SHP77 treated with DMSO at 0.1 percent for 48 hours (cell line): ENCODE data around the gene FGD3.

Experiments
- DNase-seq: peaks from one replicate; lab custom pipeline; 2025; lab: John Stamatoyannopoulos, UW

FGD3 gene

DNA sequence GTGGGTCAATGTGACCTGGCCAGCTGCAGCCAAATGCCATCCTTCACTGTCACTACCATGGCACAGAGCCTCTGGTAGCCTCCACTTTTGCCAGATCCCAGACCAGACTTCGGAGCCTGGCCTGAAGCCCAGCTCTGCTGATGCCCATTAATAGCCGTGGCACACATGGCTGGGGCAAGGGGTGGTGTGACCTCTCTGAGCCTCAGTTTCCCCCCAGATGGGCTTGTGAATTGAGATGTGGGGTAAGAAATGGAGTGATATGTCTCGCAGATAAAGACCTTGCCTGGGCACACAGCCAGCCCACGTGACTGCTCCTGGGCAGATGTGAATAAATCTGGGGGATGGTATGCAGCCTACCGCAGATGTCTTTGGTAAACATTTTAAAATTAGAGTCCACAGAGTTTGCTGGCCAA is 125.1 kb downstream of the FGD3 start:
- no peak for DNase-seq

DNA sequence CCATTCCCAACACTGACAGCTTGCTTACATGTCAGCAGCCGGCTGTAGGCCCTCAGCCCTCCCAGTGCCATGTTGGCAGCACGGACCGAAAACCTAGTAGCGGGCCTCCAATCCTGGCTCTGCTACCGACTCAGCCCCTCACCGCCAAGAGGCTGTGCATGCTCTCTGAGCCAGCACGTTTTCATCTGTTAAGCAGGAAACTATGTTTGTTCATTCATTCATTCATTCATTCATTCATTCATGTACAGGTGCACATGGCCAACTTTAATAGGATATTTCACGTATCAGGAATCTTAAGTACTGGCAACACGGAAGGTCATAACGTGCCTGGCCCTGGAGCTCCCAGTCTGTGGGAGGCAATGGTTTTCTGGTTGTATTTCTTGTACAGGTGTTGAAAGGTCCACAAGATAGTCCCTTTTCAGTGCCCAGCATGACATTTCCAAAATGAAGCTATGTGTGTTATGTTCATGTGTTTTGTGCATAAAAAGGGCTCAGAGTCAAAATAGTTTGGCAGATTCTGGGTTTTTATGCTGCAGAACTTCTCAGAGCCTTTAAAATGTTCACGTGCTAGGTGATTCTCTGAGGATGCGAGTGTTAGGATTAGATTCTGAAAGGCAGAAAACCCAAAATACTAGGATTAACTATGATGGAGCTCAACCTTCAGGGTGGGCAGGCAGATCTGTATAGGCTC is 128.9 kb downstream of the FGD3 start:
- DNase-seq = no peak

DNA sequence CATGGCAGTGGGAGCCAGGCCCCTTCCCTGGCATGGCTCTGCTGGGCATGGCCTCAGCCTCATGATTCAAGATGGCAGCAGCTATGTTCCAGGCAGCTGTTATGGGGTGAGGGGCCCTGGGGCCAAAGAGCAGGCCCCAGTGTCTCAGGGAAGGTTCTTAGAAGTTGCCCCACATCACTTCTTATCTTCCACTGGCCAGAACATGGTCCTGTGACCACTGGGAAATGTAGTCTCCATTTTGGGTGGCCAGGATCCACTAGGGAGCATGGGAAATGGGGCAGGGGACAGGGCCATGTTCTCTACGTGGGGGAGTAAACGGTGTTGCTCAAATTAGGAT is 129.4 kb downstream of the FGD3 start:
- no peak for DNase-seq

DNA sequence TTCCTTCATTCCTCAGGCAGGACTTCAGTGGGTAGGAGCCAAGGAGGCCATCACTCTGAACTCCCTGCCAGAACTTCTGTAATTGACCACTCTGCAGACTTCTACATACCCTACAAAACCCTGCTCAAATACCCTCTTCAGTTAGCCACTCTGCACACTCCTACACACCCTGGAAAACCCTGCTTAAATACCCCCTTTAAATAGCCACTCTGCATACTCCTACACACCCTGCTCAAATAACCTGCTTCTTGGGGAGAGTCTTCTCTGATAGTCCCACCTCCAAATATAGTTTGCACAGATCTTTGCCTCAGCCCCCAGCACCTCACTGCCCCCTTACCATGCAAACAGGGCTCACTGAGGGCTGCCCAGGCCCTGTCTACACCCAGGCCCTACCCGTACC is 130.0 kb downstream of the FGD3 start:
- no peak for DNase-seq

DNA sequence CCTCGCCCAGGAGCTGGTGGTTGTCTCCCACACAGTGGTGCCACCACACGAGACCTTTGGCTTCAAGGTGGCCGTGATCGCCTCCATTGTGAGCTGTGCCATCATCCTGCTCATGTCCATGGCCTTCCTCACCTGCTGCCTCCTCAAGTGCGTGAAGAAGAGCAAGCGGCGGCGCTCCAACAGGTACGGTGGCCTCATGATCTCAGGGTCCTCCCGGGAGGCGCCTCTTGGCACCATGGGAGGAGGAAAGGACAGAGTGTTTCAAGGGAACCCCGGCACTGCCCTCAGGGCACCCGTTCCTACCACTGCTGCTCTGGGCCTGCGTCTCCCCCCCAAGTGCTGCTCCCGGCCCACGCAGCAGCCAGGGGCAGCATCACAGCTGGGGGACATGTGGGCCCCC is 130.5 kb downstream of the FGD3 start:
- no peak for DNase-seq

DNA sequence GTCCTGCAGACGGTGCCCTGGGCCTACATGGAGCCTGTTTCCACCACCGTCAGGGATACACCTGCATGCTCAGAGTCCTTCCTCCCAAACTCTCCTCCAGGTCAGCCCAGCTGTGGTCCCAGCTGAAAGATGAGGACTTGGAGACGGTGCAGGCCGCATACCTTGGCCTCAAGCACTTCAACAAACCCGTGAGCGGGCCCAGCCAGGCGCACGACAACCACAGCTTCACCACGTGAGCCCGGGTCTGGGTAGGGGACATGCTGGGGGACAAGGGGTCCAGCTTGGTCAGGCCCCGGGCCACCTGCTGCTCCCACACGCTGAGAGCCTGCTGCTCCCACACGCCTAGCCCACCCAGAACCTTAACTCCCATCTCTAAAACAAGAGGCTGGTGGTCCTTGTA is 132.0 kb downstream of the FGD3 start:
- DNase-seq = no peak

DNA sequence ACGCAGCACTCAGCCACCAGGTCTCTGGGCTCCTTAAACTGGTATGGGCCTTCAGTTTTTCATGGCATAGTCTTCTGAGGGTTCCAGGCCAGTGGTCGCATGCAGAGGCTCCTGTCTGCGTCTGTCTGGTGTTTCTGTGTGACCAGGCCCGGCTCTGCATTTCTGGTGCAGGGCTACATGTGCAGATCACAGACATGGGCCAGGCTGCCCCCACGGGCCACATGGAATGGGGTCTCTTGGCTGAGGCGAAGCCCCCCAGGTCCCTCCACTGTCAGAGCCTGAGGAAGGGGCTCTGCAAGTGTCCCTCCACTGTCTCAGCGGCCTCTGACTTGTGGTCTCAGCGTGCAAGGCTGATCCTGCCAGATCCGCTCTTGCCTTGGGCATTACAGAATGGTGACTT is 133.1 kb downstream of the FGD3 start:
- no peak for DNase-seq

DNA sequence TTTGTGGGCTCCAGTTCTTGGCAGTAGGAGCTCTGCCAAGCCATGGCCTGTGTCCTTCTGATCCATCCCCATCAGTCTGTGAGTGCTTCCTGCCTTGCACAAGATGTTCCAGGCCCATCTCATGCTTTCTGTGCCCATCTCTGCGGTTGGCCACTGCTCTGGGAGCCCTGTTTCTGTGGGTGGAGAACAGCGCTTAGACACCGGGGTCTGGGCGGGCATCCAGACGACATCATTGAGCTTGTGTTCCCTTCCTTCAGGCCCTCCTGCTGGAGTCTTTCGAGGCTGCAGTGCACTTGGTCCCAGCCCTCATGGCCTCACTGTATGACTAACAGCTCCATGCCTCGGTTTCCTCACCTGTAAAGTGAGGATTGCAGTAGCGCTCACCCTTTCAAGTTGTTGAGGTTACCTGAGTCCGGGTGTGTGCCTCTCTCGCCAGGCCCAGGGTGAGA is 133.8 kb downstream of the FGD3 start:
- DNase-seq = no peak

DNA sequence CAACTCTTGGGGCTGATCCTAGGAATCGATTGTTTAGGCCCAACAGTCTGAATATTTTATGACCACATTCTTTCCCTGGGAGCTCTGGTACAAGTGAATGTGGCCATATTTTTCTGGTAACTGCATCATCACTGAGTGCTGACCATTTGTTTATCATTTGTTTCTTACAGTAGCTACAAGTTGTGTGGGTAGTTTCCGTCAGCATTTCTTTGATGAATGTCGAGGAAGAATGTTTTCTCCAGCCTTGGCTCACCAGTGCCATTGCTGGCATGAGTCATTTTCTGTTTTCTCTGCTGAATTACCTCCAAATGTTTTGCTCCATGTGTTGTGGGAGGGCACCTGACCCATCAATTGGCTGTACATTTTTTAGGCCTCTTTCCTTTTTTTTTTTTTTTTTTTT is 134.6 kb downstream of the FGD3 start:
- no peak for DNase-seq

DNA sequence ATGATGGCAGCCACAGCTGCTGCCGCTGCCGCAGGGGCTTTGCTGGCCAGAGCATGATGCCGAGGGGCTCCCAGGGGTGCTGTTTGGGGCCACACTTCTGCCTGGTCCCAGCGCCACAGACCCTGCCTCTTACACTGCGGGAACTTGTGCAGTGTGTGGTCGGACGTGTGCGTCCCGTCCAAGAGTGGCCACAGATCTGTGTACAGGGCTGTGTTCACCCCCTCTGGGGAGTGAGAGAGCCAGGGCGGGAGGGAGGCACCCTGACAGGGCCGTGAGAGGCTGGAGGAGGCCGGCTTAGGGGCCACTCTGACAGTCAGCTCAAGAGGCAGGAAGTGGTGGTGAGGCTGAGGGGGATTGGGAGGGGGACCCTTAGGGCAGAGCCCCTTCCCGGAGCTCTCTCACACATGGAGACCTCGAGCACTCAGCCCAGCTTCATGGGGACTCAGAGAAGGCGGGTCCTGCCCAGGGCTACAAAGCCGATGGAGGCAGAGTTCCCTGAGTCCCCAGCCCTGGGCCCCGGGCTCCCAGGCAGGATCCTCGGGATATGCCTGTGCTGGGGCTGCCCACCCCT is 135.6 kb downstream of the FGD3 start:
- no peak for DNase-seq

DNA sequence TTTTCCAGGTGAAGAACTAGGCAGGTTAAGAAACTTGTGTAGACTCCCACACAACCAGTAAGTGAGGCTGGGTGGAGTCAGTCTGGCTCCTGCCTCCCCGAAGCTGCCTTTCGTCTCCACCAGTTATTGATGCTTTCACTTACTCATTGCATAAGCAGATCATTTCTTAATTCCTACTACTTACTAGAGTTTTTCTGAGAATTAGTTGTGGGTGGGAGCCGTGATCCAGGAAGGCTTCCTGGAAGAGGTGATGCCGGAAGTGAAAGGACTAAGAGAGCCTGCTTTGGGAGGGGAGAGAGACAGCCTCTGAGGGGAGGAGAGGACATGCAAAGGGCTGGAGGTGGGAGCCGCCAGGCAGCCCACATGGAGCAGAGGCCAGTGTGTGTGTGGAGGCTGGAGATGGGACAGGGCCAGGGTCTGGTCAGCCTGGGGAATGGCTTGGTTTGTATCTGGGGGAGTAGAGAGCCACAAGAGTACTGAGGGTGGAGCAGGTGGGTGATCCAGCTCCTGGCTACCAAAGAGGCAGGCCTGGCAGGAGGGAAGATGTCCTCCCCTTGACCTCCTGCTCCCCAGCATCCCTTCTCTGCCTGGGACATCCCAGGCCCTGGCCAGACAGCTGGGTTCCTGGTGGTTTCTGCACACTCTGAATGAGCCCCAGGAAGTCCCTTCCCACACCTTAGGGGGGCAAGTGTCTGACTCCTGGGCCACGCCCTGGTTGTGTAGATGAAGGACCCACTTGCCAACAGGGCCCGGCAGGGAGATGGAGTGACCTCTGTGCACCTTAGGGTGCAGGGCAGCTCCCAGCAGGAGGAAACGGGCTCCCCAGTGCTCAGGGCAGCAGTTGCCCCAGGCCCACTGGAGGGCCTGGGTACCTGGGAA is 136.5 kb downstream of the FGD3 start:
- DNase-seq = no peak

DNA sequence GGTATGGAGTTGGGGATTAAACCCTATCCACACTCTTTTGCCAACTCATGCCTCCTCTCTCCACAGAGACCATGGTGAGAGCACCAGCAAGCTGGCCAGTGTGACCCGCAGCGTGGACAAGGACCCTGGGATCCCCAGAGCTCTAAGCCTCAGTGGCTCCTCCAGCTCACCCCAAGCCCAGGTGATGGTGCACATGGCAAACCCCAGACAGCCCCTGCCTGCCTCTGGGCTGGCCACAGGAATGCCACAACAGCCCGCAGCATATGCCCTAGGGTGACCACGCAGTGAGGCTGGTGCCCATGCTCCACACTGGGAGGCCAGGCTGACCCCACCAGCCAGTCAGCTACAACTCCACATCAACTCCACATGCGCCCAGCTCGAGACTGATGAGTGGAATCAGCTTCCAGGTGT is 137.2 kb downstream of the FGD3 start:
- DNase-seq = no peak

DNA sequence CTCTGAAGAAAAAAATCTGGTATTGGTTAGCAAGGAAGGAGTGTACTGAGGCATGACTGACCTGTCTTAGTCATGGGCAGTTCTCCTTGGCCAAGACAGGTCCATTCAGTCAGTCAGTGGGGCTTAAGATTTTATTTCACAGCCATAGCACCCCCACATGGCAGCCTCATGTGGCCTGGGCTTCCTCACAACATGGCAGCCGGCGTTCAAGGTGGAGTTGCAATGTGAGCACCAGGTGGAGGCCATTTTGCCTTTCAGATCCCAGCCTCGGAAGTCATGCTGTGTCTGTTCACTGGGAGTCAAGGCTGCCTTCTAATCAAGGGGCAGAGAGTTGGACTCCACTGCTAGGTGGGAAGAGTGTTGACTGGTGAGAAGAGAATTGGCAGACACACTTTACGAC is 138.4 kb downstream of the FGD3 start:
- no peak for DNase-seq
